Endothelial cell of umbilical vein (primary cell): ENCODE data around the gene PPM1E. TPM values are rescaled to one million over a fixed set of nuclear protein-coding genes. Genes with fewer than 3 reads are reported as not detected.

Experiments
- BruUV-seq: library from RNA; stranded (reverse); fragments of 400-500 nt; replicated peaks from 2 replicates; lab custom pipeline; 2021; lab: Mats Ljungman, UMichigan
- CTCF ChIA-PET: fragments of 300-600, 350-600 bp; sonication (Branson Sonifier 250); formaldehyde crosslinking; loops from one replicate; lab custom pipeline; 2021; ENCODE audit warnings: antibody characterized with exemption, inconsistent platforms; lab: Charles Lee
- POLR2A ChIA-PET: fragments of 300-600, 350-600 bp; sonication (Branson Sonifier 250); formaldehyde crosslinking; loops from one replicate; lab custom pipeline; 2021; ENCODE audit warnings: antibody characterized with exemption, inconsistent platforms; lab: Charles Lee
- DNase-seq: peaks from one replicate; pipeline ENCODE4 v3.0.0-alpha.2; 2011; ENCODE audit warnings: low read depth, low spot score
- FAIRE-seq: peaks from 2 replicates; lab custom pipeline; 2011; peaks lifted over from hg19 to GRCh38; lab: Jason Lieb, UNC
- H2AFZ ChIP-seq: 2 replicates; pipeline ENCODE4 v1.6.0; 2012; ENCODE audit warnings: low read depth, low read length, control low read depth, inconsistent platforms
- H3K27ac ChIP-seq: 2 replicates; pipeline ENCODE4 v1.5.1; 2011; ENCODE audit warnings: low read depth, mild to moderate bottlenecking, control low read depth, low read length, moderate library complexity; ENCODE audit not compliant: insufficient read depth
- H3K27me3 ChIP-seq, 2 experiments: 2 replicates each; pipeline versions ENCODE4 v1.6.0 to v1.6.1; 2011; ENCODE audit warnings: low read length in 2 of 2, mixed read lengths in 1 of 2; ENCODE audit not compliant: control insufficient read depth in 2 of 2, insufficient read depth in 2 of 2
- H3K36me3 ChIP-seq, 2 experiments: 2 replicates in 1 of 2; 3 replicates in 1 of 2; pipeline ENCODE4 v1.5.1; 2011; ENCODE audit warnings: low read length in 2 of 2, mild to moderate bottlenecking in 1 of 2, moderate library complexity in 1 of 2; ENCODE audit not compliant: control insufficient read depth in 2 of 2, insufficient read depth in 2 of 2; ENCODE audit errors: extremely low read depth in 1 of 2
- H3K4me1 ChIP-seq: 3 replicates; pipeline ENCODE4 v1.5.1; 2011; ENCODE audit warnings: mild to moderate bottlenecking, low read length; ENCODE audit not compliant: control insufficient read depth, insufficient read depth; ENCODE audit errors: extremely low read depth
- H3K4me2 ChIP-seq: 2 replicates; pipeline ENCODE4 v1.6.1; 2011; ENCODE audit warnings: low read length, control low read depth, mixed read lengths; ENCODE audit not compliant: insufficient read depth
- H3K4me3 ChIP-seq, 3 experiments: fragments of 200-600 bp in 1 of 3; sonication (generic), shearing (Covaris generic) in 1 of 3; replicated peaks in 1 of 3; 2 replicates each; pipeline ENCODE4 v1.5.1; 2011 to 2016; ENCODE audit warnings: control low read depth in 3 of 3, low read length in 3 of 3, mild to moderate bottlenecking in 2 of 3, inconsistent platforms in 1 of 3, low read depth in 1 of 3, moderate library complexity in 1 of 3; ENCODE audit not compliant: insufficient read depth in 1 of 3
- H3K79me2 ChIP-seq: 2 replicates; pipeline ENCODE4 v1.6.0; 2012; ENCODE audit warnings: low read length, inconsistent platforms; ENCODE audit not compliant: control insufficient read depth, insufficient read depth
- H3K9ac ChIP-seq: replicated peaks from 2 replicates; pipeline ENCODE3; 2011; ENCODE audit warnings: low read length, control low read depth; ENCODE audit not compliant: insufficient read depth; ENCODE audit errors: extremely low read depth
- H3K9me1 ChIP-seq: replicated peaks from 3 replicates; pipeline ENCODE4 v1.6.0; 2011; ENCODE audit warnings: mild to moderate bottlenecking, low read length; ENCODE audit not compliant: control insufficient read depth, insufficient read depth; ENCODE audit errors: extremely low read depth
- H3K9me3 ChIP-seq: replicated peaks from 2 replicates; pipeline ENCODE4 v1.5.1; 2012; ENCODE audit warnings: low read length, inconsistent platforms; ENCODE audit not compliant: control insufficient read depth, insufficient read depth
- H4K20me1 ChIP-seq: replicated peaks from 2 replicates; pipeline ENCODE3; 2011; ENCODE audit warnings: mild to moderate bottlenecking, low read length; ENCODE audit not compliant: control insufficient read depth, insufficient read depth; ENCODE audit errors: extremely low read depth
- CTCF ChIP-seq, 2 donors: IDR thresholded peaks; 1 replicate in 1 of 2; 2 replicates in 1 of 2; pipeline ENCODE4 v1.5.1; 2011; ENCODE audit warnings: low read length in 2 of 2, mild to moderate bottlenecking in 2 of 2, moderate library complexity in 2 of 2, control low read depth in 1 of 2, inconsistent platforms in 1 of 2, low read depth in 1 of 2; ENCODE audit not compliant: insufficient read depth in 1 of 2; ENCODE audit errors: extremely low read depth in 1 of 2
- EZH2 ChIP-seq: IDR thresholded peaks from 2 replicates; pipeline ENCODE4 v1.6.1; 2012; ENCODE audit warnings: borderline replicate concordance, low read depth, mild to moderate bottlenecking, moderate library complexity, low read length, inconsistent platforms; ENCODE audit not compliant: severe bottlenecking
- FOS ChIP-seq: IDR thresholded peaks from 2 replicates; pipeline ENCODE4 v1.6.1; 2011; ENCODE audit warnings: mild to moderate bottlenecking, low read length, moderate library complexity, borderline replicate concordance; ENCODE audit not compliant: insufficient read depth
- GATA2 ChIP-seq: IDR thresholded peaks from 2 replicates; pipeline ENCODE4 v1.7.0; 2011; ENCODE audit warnings: low read depth, mild to moderate bottlenecking, moderate library complexity, mixed read lengths, low read length; ENCODE audit not compliant: insufficient read length, insufficient read depth
- JUN ChIP-seq: IDR thresholded peaks from 2 replicates; pipeline ENCODE4 v1.6.1; 2011; ENCODE audit warnings: borderline replicate concordance, low read depth; ENCODE audit not compliant: insufficient read length, insufficient read depth
- MAX ChIP-seq: IDR thresholded peaks from 2 replicates; pipeline ENCODE4 v1.6.1; 2011; ENCODE audit not compliant: insufficient read depth, insufficient read length
- MYC ChIP-seq: IDR thresholded peaks from one replicate; pipeline ENCODE4 v1.6.1; 2011; ENCODE audit warnings: mild to moderate bottlenecking, low read depth, low read length
- POLR2A ChIP-seq: IDR thresholded peaks from 2 replicates; pipeline ENCODE4 v1.6.1; 2012; ENCODE audit warnings: low read depth, mild to moderate bottlenecking, control low read depth, low read length
- POLR2AphosphoS5 ChIP-seq: IDR thresholded peaks from 2 replicates; pipeline ENCODE4 v1.6.1; 2012; ENCODE audit warnings: low read depth, mild to moderate bottlenecking, control low read depth, low read length, moderate library complexity; ENCODE audit not compliant: insufficient read depth
- dilution Hi-C: fragments of 300-500 bp; cut with MboI; formaldehyde crosslinking; loops from one replicate; pipeline ENCODE4 v1.15.0; 2019; ENCODE audit warnings: low sequenced_read_pairs; ENCODE audit not compliant: extremely low pct_ligation_motif_present
- intact Hi-C: fragments of 100-400 bp; cut with micrococcal nuclease; formaldehyde crosslinking; loops from one replicate; pipeline ENCODE4 v1.10.0; 2022
- polyA plus RNA-seq, 4 experiments: library from polyadenylated mRNA; depleted of rRNA in 3 of 4; stranded (reverse) in 3 of 4; unstranded in 1 of 4; fragments of >200 nt; gene quantifications; 2 replicates each; pipeline versions ENCODE4 v1.2.1 to v1.2.3, GENCODE V29; 2011 to 2012; ENCODE audit warnings: missing spikeins in 1 of 4
- total RNA-seq: library from RNA; stranded (reverse); gene quantifications from 2 replicates; pipeline ENCODE4 v1.2.3, GENCODE V29; 2021

PPM1E gene
- total and polyA plus RNA-seq, 2 donors (not counting 3 experiments of a cell fraction or from before 2014, with no cell fraction given), result 0.01 TPM; not detected in 1

GRCh38 chr17:58734040-58734439 is 21.6 kb upstream of the PPM1E start:
- no peak for DNase-seq
- no peak for FAIRE-seq
- dilution Hi-C loops (no loop called here), intact Hi-C loops (no loop called here)
- no peaks in the 10 kb centered on the region for H3K9me3 ChIP-seq
- H4K20me1 ChIP-seq, result no peaks in the 10 kb centered on the region
- no peaks in the 10 kb centered on the region for H3K9me1 ChIP-seq
- H2AFZ ChIP-seq, result no peak overlapping the region
- no peak overlapping the region for H3K4me3 ChIP-seq
- H3K27me3 ChIP-seq, result no peaks in the 10 kb centered on the region
- H3K9ac ChIP-seq, result no peak overlapping the region
- no peak overlapping the region for H3K27ac ChIP-seq
- no peak overlapping the region for H3K4me2 ChIP-seq
- no peak for TF ChIP-seq MYC
- no peak for TF ChIP-seq EZH2
- TF ChIP-seq MAX, result no peak
- TF ChIP-seq GATA2, result no peak
- no peak for TF ChIP-seq CTCF (IDR thresholded peaks at IDR 0.05; ENCODE audit: extremely low read depth in 1 of 2, insufficient read depth in 1 of 2, low read depth in 1 of 2, low read length in 2 of 2)
- no peak for TF ChIP-seq POLR2AphosphoS5
- no peak for TF ChIP-seq FOS
- TF ChIP-seq JUN, result no peak
- TF ChIP-seq POLR2A, result no peak
- no peaks in the 10 kb centered on the region for H3K4me1 ChIP-seq
- POLR2A ChIA-PET, result no interaction called here
- H3K36me3 ChIP-seq, result no peaks in the 10 kb centered on the region
- BruUV-seq, result no TSS peak
- H3K79me2 ChIP-seq, result no peaks in the 10 kb centered on the region
- CTCF ChIA-PET, result interaction anchor here (0.9 to 1.5 kb wide), 2 partner anchors 13 to 17 kb away, joined by 3 to 5 read pairs; no protein-coding TSS in a partner anchor
